GM23248 (cell line): Measurements from ENCODE around the gene SDHAF1. TPM values are rescaled to one million over a fixed set of nuclear protein-coding genes. Genes with fewer than 3 reads are reported as not detected.

Experiments
- DNase-seq: peaks from one replicate; pipeline ENCODE4 v3.0.0-alpha.2; 2015
- H2AFZ ChIP-seq: fragments of 200-600 bp; sonication (generic); 2 replicates; pipeline ENCODE4 v1.6.1; 2016; ENCODE audit warnings: antibody characterized with exemption
- H3F3A ChIP-seq: fragments of 200-600 bp; sonication (generic); 2 replicates; pipeline ENCODE4 v1.6.1; 2016; ENCODE audit warnings: mild to moderate bottlenecking, antibody characterized with exemption, mixed run types; ENCODE audit not compliant: insufficient read depth
- H3K27ac ChIP-seq: fragments of 200-600 bp; sonication (generic); 2 replicates; pipeline ENCODE4 v1.5.1; 2016; ENCODE audit warnings: mild to moderate bottlenecking
- H3K27me3 ChIP-seq: fragments of 200-600 bp; sonication (generic); replicated peaks from 2 replicates; pipeline ENCODE4 v1.6.1; 2016; ENCODE audit warnings: mild to moderate bottlenecking; ENCODE audit not compliant: insufficient read depth
- H3K36me3 ChIP-seq: fragments of 200-600 bp; sonication (generic); 2 replicates; pipeline ENCODE4 v1.6.1; 2016; ENCODE audit warnings: low read depth, mild to moderate bottlenecking
- H3K4me1 ChIP-seq: fragments of 200-600 bp; sonication (generic); 2 replicates; pipeline ENCODE4 v1.6.1; 2016; ENCODE audit warnings: mild to moderate bottlenecking; ENCODE audit not compliant: insufficient read depth
- H3K4me2 ChIP-seq: fragments of 200-600 bp; sonication (generic); one replicate; pipeline ENCODE4 v1.6.1; 2016; ENCODE audit warnings: mild to moderate bottlenecking; ENCODE audit not compliant: unreplicated experiment
- H3K4me3 ChIP-seq: fragments of 200-600 bp; sonication (generic); 2 replicates; pipeline ENCODE4 v1.5.1; 2016; ENCODE audit warnings: mild to moderate bottlenecking
- H3K79me2 ChIP-seq: fragments of 200-600 bp; sonication (generic); 2 replicates; pipeline ENCODE4 v1.6.1; 2016; ENCODE audit warnings: mild to moderate bottlenecking; ENCODE audit not compliant: insufficient read depth
- H3K9ac ChIP-seq: fragments of 200-600 bp; sonication (generic); 2 replicates; pipeline ENCODE4 v1.6.1; 2016; ENCODE audit warnings: mild to moderate bottlenecking
- H3K9me2 ChIP-seq: fragments of 200-600 bp; sonication (generic); 2 replicates; pipeline ENCODE4 v1.6.1; 2016; ENCODE audit warnings: mixed run types, mild to moderate bottlenecking, moderate library complexity; ENCODE audit not compliant: insufficient read depth
- H3K9me3 ChIP-seq: fragments of 200-600 bp; sonication (generic); one replicate; pipeline ENCODE4 v1.6.1; 2017; ENCODE audit warnings: low read depth
- H4K20me1 ChIP-seq: fragments of 200-600 bp; sonication (generic); 2 replicates; pipeline ENCODE4 v1.6.0; 2016; ENCODE audit not compliant: insufficient read depth
- EZH2 ChIP-seq: fragments of 200-600 bp; sonication (generic); IDR thresholded peaks from 2 replicates; pipeline ENCODE4 v1.6.1; 2018; ENCODE audit warnings: antibody characterized with exemption, mild to moderate bottlenecking; ENCODE audit not compliant: insufficient read depth, poor library complexity, severe bottlenecking
- EZH2phosphoT487 ChIP-seq: fragments of 200-600 bp; sonication (generic); IDR thresholded peaks from 2 replicates; pipeline ENCODE4 v1.6.1; 2018; ENCODE audit warnings: antibody characterized with exemption, moderate library complexity, mild to moderate bottlenecking, low read depth; ENCODE audit not compliant: insufficient read depth
- WGBS, 2 experiments: methylation state at CpG; one replicate each; pipeline ENCODE4 v1.1.6; 2015 to 2017; ENCODE audit warnings: low lambda C conversion rate in 2 of 2, low coverage in 1 of 2; ENCODE audit errors: missing lambda C conversion rate in 2 of 2; 5-methylcytosine and 5-hydroxymethylcytosine counted together
- in situ Hi-C: fragments of 300-500 bp; cut with MboI; formaldehyde crosslinking; loops from 2 replicates; pipeline ENCODE4 v1.15.0; 2020
- polyA plus RNA-seq: library from polyadenylated mRNA; unstranded; fragments of >200 nt; fragmentation: Nextera tagmentation; extraction: Ambion mirVana; gene quantifications from 2 replicates; pipeline ENCODE4 v1.2.1, GENCODE V29; 2016
- total RNA-seq: library from RNA; depleted of rRNA; stranded (reverse); fragments of >200 nt; shearing (Covaris generic); gene quantifications from 2 replicates; pipeline ENCODE4 v1.2.3, GENCODE V29; 2014

SDHAF1 gene
- total and polyA plus RNA-seq, 2 experiments from 2014 or later, result 17.2 to 49.7 TPM

DNA sequence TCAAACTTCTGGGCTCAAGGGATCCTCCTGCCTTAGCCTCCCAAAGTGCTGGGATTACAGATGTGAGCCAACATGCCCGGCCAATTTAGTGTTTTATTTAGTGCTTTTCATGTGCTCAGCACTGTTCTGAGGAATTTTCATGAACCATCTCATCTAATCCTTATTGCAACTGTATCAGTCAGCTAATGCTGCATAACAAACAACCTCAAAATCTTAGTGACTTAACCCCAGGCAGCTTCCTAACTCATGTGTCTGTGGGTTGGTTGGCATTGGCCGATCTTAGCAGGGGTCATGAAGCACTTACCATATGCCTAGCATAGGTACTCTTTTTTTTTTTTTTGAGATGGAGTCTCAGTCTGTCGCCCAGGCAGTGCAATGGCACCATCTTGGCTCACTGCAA lies 6.2 kb upstream of the SDHAF1 start:
- in situ Hi-C loops, result no loop called here
- TF ChIP-seq EZH2phosphoT487 (no peak), EZH2 (no peak)
- Histone ChIP-seq H3K36me3 (no peaks in the 10 kb centered on the region), H3K79me2 (no peaks in the 10 kb centered on the region), H3K4me3 (no peak overlapping the region), H3K4me1 (no peaks in the 10 kb centered on the region), H3F3A (no peaks in the 10 kb centered on the region), H4K20me1 (no peaks in the 10 kb centered on the region), H3K9me2 (no peaks in the 10 kb centered on the region), H3K9ac (no peak overlapping the region), H3K27ac (no peak overlapping the region), H3K4me2 (no peak overlapping the region), H3K9me3 (no peaks in the 10 kb centered on the region), H2AFZ (no peak overlapping the region), H3K27me3 (peaks cover 16% of the 10 kb centered on the region)
- 69 to 71% methylated on average over 3 of the region's 3 CpGs for WGBS, 2 experiments
- no peak for DNase-seq

DNA sequence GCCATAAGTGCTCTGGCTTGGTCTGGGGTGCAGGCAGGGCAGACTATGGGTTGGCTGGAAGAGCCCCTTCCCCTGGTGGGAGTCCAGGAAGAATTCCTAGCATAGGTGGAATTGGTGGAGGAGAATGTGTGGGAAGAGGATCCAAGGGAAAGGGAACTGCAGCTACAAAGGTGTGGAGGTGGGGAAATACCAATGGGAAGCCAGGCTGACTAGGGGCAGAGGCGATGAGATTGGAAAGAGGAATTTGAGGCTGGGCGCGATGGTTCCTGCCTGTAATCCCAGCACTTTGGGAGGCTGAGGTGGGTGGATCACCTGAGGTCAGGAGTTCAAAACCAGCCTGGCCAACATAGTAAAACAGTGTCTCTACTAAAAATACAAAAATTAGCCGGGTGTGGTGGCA lies 4.8 kb upstream of the SDHAF1 start:
- H3K9ac ChIP-seq, result no peak overlapping the region
- no peak overlapping the region for H3K4me3 ChIP-seq
- DNase-seq, result no peak
- no peaks in the 10 kb centered on the region for H3K4me1 ChIP-seq
- H3K9me2 ChIP-seq, result no peaks in the 10 kb centered on the region
- H4K20me1 ChIP-seq, result no peaks in the 10 kb centered on the region
- H3K79me2 ChIP-seq, result 0 out of 2 replicates have a peak, but pooled peaks cover under 1% of the 10 kb centered on the region
- H2AFZ ChIP-seq, result no peak overlapping the region
- no peaks in the 10 kb centered on the region for H3K36me3 ChIP-seq
- H3K9me3 ChIP-seq, result no peaks in the 10 kb centered on the region
- TF ChIP-seq EZH2, result no peak
- no peak for TF ChIP-seq EZH2phosphoT487
- WGBS, 2 experiments, result 73 to 84% methylated on average over 4 of the region's 4 CpGs
- no peak overlapping the region for H3K4me2 ChIP-seq
- no peaks in the 10 kb centered on the region for H3F3A ChIP-seq
- H3K27me3 ChIP-seq, result peaks cover 16% of the 10 kb centered on the region
- in situ Hi-C loops, result no loop called here
- no peak overlapping the region for H3K27ac ChIP-seq

DNA sequence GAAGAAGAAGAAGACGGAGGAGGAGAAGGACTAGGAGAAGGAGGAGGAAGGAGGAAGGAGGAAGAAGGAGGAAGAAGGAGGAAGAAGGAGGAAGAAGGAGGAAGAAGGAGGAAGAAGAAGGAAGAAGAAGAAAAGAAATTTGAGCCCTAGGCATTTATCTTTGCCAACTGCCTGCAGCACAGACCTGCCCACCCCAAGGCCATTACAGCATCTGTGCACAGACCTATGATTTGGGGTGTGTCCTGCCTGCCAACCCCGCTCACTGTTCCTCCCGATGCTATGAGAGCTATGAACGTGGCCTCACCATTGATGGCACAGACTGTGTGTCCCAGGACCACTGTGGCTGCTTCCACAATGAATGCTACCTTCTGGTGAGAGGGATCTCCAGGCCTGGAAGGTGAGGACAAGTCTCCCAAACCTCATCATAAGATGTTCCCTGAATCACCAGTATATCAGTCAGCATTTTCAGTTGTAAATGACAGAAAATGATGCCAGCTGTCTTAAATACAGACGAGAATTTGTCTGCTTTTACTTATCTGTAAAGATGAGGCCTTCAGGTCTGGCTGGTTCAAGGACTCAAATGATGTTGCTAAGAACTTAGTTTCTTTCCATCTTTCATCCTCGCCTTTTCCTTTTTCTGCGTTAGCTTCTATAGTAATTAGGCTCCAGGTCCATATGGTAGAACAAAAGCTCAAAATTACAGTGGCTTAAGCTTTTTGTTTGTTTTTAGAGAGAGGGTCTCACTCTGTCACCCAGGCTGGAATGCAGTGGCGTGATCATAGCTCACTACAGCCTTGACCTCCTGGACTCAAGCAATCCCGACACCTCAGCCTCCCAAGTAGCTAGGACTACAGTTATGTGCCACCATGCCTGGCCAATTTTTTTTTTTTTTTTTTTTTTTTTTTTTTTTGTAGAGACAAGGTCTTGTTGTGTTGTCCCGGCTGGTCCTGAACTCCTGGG lies 3.9 kb upstream of the SDHAF1 start:
- H4K20me1 ChIP-seq, result no peaks in the 10 kb centered on the region
- H3K36me3 ChIP-seq, result no peaks in the 10 kb centered on the region
- no peaks in the 10 kb centered on the region for H3K9me2 ChIP-seq
- TF ChIP-seq EZH2phosphoT487 (no peak), EZH2 (no peak)
- H3K4me3 ChIP-seq, result no peak overlapping the region
- H3K27me3 ChIP-seq, result peaks cover 13% of the 10 kb centered on the region
- no peak for DNase-seq
- in situ Hi-C loops, result no loop called here
- whole genome bisulfite sequencing, 2 experiments, result 71 to 74% methylated on average over 9 to 10 of the region's 10 CpGs
- no peaks in the 10 kb centered on the region for H3K9me3 ChIP-seq
- H3K79me2 ChIP-seq, result peaks cover 9% of the 10 kb centered on the region
- H3K4me1 ChIP-seq, result 0 out of 2 replicates have a peak, but pooled peaks cover 2% of the 10 kb centered on the region
- H3K27ac ChIP-seq, result no peak overlapping the region
- no peak overlapping the region for H3K4me2 ChIP-seq
- no peaks in the 10 kb centered on the region for H3F3A ChIP-seq
- H2AFZ ChIP-seq, result no peak overlapping the region
- no peak overlapping the region for H3K9ac ChIP-seq

DNA sequence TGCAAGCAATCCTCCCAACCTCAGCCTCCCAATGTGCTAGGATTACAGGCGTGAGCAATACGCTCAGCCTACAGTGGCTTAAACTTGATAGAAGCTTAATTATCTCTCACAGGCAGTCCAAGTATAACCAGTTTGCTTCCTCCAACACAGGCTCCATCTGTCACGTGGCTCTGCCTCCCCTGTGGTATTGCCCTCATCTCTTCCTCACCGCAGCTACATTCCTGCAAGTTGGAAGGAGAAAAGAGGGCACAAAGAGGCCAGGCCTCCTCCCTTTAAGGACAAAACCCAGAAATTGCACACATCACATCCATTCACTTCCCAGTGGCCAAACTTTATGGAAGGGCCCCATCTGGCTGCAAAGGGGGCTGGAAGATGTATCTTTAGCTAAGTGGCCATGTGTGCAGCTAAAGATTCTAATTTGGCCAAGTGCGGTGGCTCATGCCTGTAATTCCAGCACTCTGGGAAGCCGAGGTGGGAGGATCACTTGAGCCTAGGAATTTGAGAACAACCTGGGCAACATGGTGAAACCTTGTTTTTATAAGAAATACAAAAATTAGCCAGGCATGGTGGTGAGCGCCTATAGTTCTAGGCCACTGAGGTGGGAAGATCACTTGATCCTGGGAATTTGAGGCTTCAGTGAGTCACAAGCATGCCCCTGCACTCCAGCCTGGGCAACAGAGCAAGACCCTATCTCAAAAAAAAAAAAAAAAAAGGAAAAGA lies 3.1 kb upstream of the SDHAF1 start:
- H3K27ac ChIP-seq, result no peak overlapping the region
- H3F3A ChIP-seq, result no peaks in the 10 kb centered on the region
- no peak overlapping the region for H2AFZ ChIP-seq
- H3K4me1 ChIP-seq, result 0 out of 2 replicates have a peak, but pooled peaks cover 5% of the 10 kb centered on the region
- no peaks in the 10 kb centered on the region for H4K20me1 ChIP-seq
- in situ Hi-C loops, result no loop called here
- no peak overlapping the region for H3K4me3 ChIP-seq
- no peak overlapping the region for H3K4me2 ChIP-seq
- H3K79me2 ChIP-seq, result peaks cover 18% of the 10 kb centered on the region
- H3K27me3 ChIP-seq, result peaks cover 7% of the 10 kb centered on the region; the same call in 1 of the 2 replicates
- WGBS, 2 experiments, result 73 to 80% methylated on average over 7 of the region's 7 CpGs
- H3K36me3 ChIP-seq, result no peaks in the 10 kb centered on the region
- TF ChIP-seq EZH2phosphoT487 (no peak), EZH2 (no peak)
- no peaks in the 10 kb centered on the region for H3K9me2 ChIP-seq
- peak; percentile 16 for DNase-seq
- no peak overlapping the region for H3K9ac ChIP-seq
- no peaks in the 10 kb centered on the region for H3K9me3 ChIP-seq
